HL-60 (cell line): ENCODE data around the gene CYGB.

Experiments used
- DNase-seq, 2 experiments: peaks; one replicate each; pipeline ENCODE4 v3.0.0-alpha.2; 2010 to 2020; ENCODE audit warnings: low read depth in 1 of 2, low spot score in 1 of 2
- H3K27ac ChIP-seq: fragments of 250-450 bp; sonication (Bioruptor Pico); replicated peaks from 2 replicates; pipeline ENCODE4 v1.5.1; 2020; ENCODE audit warnings: mild to moderate bottlenecking, moderate library complexity
- H3K27me3 ChIP-seq: fragments of 250-450 bp; sonication (Bioruptor Pico); 2 replicates; pipeline ENCODE4 v1.5.1; 2021; ENCODE audit warnings: mild to moderate bottlenecking, moderate library complexity; ENCODE audit not compliant: insufficient read depth, poor library complexity, severe bottlenecking
- H3K4me3 ChIP-seq: replicated peaks from 2 replicates; pipeline ENCODE4 v1.5.1; 2011; ENCODE audit warnings: mild to moderate bottlenecking, control low read depth, low read length; ENCODE audit not compliant: insufficient read depth
- CTCF ChIP-seq: IDR thresholded peaks from one replicate; pipeline ENCODE4 v1.5.1; 2011; ENCODE audit warnings: low read length, control low read depth, inconsistent platforms; ENCODE audit not compliant: insufficient read depth
- GABPA ChIP-seq: IDR thresholded peaks from 2 replicates; pipeline ENCODE4 v1.6.1; 2012; ENCODE audit warnings: low read depth
- POLR2AphosphoS5 ChIP-seq: IDR thresholded peaks from 2 replicates; pipeline ENCODE4 v1.6.1; 2012; ENCODE audit warnings: low read depth
- REST ChIP-seq: IDR thresholded peaks from 2 replicates; pipeline ENCODE4 v1.6.1; 2012; ENCODE audit warnings: low read depth; ENCODE audit not compliant: insufficient replicate concordance
- SPI1 ChIP-seq: IDR thresholded peaks from 2 replicates; pipeline ENCODE4 v1.6.1; 2012; ENCODE audit warnings: low read depth, mild to moderate bottlenecking, borderline replicate concordance

CYGB gene

DNA sequence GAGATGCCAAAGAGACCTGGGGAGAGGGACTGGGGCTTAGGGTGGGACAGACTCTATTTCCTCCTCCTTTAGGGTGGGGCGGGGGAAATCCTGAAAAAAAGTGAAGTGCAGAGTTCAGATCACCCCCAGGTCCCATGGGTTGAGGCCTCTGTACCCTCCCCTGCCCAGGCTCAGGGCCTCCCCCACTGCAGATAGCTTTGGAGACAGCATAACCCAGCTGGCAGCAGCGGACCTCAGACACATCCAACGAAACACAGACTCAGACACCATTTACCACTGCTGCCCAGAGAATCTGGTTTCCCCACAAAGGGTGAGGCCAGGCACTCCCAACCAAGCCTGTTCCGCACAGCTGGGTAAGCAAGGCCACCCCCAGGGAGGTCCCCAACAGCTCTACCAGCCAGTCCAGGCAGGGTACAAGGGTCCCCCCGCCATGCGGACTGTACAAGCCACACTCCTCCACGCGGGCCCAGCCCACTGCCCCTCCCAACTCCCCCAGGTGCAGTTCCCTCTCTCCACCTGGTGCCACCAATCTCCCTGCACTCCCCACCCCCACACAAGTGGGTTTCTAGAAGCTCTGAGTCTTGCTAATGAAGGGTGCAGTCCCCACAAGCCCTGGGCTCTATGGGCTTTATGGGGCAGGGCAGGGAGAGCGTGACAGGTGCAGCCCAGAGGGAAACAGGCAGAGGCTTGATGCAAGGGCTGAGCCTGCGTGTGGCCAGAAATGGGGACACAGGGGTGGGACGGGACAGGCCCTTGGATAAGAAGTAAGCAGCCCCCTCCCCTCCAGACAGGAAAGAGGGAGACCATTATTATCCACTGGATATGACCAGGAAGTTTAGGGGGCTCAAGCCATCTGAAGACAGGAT is 45.2 kb downstream of the CYGB start:
- TF ChIP-seq GABPA (no peak), CTCF (no peak), SPI1 (no peak), POLR2AphosphoS5 (no peak), REST (no peak)
- H3K27ac ChIP-seq = peak overlapping the region; percentile 91
- DNase-seq = peak in 1 of 2 experiments; percentile 49
- peak overlapping the region; percentile 25 for H3K4me3 ChIP-seq
- H3K27me3 ChIP-seq = no peaks in the 10 kb centered on the region

- Histone ChIP-seq H3K27ac (peak overlapping the region; percentile 91), H3K4me3 (no peak overlapping the region), H3K27me3 (no peaks in the 10 kb centered on the region)
- DNase-seq = peak in 1 of 2 experiments; percentile 61
- no peak for TF ChIP-seq REST
- no peak for TF ChIP-seq GABPA
- TF ChIP-seq POLR2AphosphoS5 = no peak; the same call in 1 of the 2 replicates
- TF ChIP-seq SPI1 = no peak
These were observed 46.0 kb downstream of the CYGB start for GRCh38 chr17:76491271-76492122.

GRCh38 chr17:76490112-76490710 is 47.3 kb downstream of the CYGB start:
- no peak for TF ChIP-seq GABPA
- TF ChIP-seq SPI1 = no peak
- no peak for TF ChIP-seq REST
- no peak for TF ChIP-seq POLR2AphosphoS5
- TF ChIP-seq CTCF = no peak
- no peak overlapping the region for H3K27ac ChIP-seq

More at GRCh38 chr17:76490112-76490710, 47.3 kb downstream of the CYGB start:
- DNase-seq = no peak
- Histone ChIP-seq H3K4me3 (no peak overlapping the region), H3K27me3 (no peaks in the 10 kb centered on the region)
